ENCODE measurements around the gene SDHA.
"Not testable (repeated sequence)": the region's sequence is repeated elsewhere in the genome, so short reads cannot be mapped to it uniquely, and the experiment has no call there.

Gene SDHA

GRCh38 chr5:223791-224190 is 5.7 kb downstream of the SDHA start:
- DNase-seq = no peak

DNA sequence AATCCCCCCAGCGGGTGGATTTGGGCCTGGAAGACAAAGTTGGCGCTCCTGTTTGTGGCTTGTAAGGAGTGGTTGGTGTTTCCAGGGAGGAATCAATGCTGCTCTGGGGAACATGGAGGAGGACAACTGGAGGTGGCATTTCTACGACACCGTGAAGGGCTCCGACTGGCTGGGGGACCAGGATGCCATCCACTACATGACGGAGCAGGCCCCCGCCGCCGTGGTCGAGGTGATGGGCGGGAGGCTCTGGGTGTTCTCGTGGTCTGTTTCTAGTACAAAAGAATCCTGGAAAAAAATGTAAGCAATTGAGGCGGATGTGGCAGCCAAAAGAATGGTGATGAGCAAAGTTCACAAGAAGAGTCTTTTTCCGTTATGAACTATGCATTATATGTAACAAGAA is 7.2 kb downstream of the SDHA start:
- DNase-seq = no peak

- DNase-seq = not testable (repeated sequence)
These were observed 9.3 kb downstream of the SDHA start for GRCh38 chr5:227375-227774.

DNA sequence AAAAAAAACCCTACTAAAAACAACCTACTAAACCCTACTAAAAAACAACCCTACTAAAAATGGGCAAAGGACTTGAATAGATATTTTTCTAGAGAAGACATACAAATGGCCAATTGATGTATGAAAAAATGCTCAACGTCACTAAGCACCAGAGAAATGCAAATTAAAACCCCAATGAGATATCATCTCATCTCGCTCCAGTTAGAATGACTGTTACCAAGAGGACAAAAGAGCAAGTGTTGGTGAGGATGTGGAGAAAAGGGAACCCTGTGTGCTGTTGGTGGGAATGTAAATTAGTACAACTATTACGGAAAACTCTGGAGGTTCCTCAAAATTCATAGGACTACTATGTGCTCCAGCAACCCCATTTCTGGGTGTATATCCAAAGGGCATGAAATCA is 10.8 kb downstream of the SDHA start:
- no peak for DNase-seq

GRCh38 chr5:230711-231110 is 12.6 kb downstream of the SDHA start:
- DNase-seq = no peak

- no peak for DNase-seq
These were observed 13.5 kb downstream of the SDHA start for GRCh38 chr5:231661-232060.

DNA sequence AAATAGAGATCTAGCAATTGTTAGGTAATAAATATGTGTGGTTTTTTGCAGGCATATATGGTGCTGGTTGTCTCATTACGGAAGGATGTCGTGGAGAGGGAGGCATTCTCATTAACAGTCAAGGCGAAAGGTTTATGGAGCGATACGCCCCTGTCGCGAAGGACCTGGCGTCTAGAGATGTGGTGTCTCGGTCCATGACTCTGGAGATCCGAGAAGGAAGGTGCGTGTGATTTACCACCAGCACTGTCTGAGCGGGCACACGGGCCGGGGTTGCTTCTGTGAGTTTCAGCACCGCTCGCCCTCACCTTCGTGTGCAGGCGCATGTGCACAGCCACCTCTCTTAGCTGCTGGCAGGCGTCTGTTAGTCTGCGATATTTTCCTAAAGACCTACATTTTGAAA is 15.3 kb downstream of the SDHA start:
- DNase-seq = not testable (repeated sequence)

DNA sequence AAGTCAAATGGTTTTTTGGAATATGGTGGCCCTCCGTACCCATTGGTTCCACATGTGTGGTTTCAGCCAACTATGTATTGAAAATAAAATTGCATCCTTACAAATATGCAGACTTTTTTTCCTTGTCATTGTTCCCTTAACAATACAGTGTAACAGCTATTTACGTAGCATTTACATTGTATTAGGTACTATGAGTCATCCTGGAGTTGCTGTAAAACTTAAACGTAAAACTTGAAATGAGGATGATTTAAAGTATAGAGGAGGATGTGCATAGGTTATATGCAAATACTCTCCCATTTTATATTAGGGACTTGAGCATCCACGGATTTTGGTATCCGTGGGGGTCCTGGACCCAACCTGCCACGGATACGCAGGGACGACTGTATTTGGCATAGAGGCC is 16.3 kb downstream of the SDHA start:
- DNase-seq = no peak

GRCh38 chr5:235527-235926 is 17.4 kb downstream of the SDHA start:
- DNase-seq = not testable (repeated sequence)

DNA sequence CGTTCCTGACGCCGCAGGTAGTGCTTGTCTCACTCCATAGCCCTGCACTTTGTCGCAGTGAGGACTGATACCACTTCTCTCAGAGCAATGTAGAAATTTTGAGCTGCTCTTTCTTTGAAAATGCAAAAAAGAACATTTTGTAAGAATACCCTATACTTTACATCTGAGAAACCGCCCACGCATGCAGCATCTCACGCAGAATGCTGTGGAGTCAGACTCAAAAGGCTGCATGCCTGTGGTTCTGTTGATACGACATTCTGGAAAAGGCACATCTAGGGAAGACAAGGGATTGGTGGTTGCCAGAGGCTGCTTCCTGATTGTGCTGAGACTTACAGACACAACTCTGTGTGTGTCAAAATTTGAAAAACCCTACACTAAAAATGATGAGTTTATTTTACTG is 19.8 kb downstream of the SDHA start:
- not testable (repeated sequence) for DNase-seq

- DNase-seq = not testable (repeated sequence)
These were observed 22.4 kb downstream of the SDHA start for GRCh38 chr5:240550-240949.

DNA sequence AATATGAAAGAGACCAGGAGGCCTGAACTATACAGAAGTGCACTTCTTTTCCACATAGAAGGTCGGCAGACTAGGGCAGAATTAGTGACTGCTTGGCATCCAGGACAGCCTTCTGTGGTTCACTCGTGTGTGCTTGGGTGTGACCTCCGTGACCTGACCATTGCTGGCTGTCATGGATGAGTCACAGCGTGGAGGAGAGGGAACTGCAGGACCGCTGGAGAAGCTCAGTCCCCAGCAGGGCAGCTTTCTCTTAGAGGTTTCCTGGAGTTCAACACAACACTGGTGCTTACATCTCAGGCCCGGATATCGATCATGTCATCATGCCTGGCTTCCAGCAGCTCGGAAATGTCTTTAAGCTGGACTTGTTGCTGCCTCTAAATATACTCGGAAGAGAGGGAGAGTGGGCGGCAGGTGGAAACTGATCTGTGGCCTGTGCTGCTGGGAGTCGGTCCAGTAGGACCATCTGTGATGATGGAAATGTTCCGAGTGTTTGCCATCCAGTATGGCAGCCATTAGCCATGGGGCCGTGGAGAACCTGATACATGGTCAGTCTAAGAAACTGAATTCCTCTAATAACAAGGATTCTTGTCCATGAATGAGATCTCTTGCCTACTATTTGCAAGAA is 23.0 kb downstream of the SDHA start:
- DNase-seq = not testable (repeated sequence)

DNA sequence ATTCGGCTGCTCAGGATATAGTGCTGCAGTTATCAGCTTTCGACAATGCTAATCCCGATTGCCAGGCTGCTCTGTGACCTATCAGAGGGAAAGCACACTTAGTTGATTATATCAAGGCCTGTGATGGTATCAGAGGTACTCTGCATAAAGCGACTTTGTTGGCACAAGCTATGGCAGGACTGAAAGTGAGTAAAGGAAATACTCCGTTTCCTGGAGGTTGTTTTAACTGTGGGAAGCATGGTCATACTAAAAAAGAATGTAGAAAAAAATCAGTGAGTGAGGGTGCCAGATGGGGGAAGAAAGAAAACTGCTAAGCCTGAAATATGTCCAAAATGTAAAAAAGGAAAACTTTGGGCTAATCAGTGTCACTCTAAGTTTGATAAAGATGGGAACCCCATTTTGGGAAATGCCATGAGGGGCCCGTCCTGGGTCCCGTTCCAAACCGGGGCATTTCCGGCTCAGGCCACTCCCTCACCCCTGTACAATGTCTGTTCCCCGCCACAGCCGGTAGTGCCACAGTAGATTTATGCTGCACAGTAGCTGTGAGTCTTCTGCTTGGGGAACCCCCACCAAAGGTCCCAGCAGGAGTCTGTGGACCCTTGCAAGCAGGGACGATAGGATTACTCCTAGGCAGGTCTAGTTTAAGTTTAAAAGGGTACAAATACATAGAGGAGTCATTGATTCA is 25.7 kb downstream of the SDHA start:
- not testable (repeated sequence) for DNase-seq

GRCh38 chr5:245717-246116 is 27.6 kb downstream of the SDHA start:
- not testable (repeated sequence) for DNase-seq

DNA sequence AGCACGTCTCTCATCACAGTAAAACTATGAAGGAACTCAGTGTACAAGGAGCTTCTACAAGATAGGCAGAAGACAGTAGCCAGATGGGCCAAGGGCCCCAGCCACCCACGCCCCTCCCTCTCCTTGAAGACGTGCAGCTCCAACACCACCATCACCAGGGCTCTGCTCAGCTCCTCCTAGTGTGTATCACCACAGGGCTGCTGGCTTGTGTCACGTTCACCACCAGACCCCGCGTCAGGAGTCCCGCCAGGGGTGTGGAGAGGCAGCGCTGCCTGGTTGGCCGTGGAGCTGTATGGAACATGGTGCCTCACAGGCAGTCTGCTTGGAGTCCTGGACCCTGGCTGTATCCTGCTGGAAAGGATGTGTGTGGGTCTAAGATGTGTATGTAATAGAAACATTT is 32.3 kb downstream of the SDHA start:
- not testable (repeated sequence) for DNase-seq

GRCh38 chr5:251016-251415 is 32.9 kb downstream of the SDHA start:
- DNase-seq = not testable (repeated sequence)

GRCh38 chr5:251538-251937 is 33.4 kb downstream of the SDHA start:
- DNase-seq = not testable (repeated sequence)

DNA sequence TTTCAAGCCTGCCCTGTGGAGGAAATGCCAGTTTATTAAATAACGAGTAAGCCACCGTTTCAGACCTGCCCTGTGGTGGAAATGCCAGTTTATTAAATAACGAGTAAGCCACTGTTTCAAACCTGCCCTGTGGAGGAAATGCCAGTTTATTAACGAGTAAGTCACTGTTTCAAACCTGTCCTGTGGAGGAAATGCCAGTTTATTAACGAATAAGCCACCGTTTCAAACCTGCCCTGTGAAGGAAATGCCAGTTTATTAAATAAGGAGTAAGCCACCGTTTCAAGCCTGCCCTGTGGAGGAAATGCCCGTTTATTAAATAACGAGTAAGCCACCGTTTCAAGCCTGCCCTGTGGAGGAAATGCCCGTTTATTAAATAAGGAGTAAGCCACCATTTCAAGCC is 33.9 kb downstream of the SDHA start:
- DNase-seq = not testable (repeated sequence)

- no peak for DNase-seq
These were observed 34.4 kb downstream of the SDHA start for GRCh38 chr5:252546-252945.

- not testable (repeated sequence) for DNase-seq
These were observed 36.2 kb downstream of the SDHA start for GRCh38 chr5:254322-254721.

DNA sequence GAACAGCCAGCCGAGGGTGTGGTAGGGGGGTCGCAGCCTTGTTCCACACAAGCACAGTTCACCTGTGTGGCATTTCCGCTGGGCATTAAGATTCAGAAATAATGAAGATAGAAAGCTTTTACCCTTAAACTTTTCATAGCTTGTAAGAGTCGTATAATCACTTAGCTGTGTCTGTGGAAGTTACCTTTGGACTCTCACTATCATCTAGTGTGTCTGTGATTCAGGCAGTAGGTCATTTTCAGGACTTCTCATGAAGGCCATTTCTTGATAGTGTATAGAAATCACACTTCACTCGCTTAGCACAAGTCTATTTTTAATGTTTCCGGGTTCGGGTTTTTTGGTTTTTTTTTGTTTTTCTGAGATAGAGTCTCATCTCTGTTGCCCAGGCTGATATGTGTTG is 37.0 kb downstream of the SDHA start:
- DNase-seq = not testable (repeated sequence)

- DNase-seq = not testable (repeated sequence)
These were observed 38.2 kb downstream of the SDHA start for GRCh38 chr5:256347-256746.

DNA sequence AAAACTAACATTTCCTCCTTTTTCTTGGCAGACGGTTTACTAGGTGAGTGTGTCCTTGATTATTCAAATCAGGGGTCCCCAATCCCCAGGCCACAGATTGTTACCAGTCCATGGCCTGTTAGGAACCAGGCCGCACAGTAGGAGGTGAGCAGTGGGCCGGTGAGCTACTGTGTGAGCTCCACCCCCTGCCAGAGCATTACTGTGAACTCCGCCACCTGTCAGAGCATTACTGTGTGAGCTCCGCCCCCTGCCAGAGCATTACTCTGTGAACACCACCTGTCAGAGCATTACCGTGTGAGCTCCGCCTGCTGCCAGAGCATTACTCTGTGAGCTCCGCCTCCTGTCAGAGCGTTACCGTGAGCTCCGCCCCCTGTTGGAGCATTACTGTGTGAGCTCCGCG is 39.0 kb downstream of the SDHA start:
- DNase-seq = no peak

DNA sequence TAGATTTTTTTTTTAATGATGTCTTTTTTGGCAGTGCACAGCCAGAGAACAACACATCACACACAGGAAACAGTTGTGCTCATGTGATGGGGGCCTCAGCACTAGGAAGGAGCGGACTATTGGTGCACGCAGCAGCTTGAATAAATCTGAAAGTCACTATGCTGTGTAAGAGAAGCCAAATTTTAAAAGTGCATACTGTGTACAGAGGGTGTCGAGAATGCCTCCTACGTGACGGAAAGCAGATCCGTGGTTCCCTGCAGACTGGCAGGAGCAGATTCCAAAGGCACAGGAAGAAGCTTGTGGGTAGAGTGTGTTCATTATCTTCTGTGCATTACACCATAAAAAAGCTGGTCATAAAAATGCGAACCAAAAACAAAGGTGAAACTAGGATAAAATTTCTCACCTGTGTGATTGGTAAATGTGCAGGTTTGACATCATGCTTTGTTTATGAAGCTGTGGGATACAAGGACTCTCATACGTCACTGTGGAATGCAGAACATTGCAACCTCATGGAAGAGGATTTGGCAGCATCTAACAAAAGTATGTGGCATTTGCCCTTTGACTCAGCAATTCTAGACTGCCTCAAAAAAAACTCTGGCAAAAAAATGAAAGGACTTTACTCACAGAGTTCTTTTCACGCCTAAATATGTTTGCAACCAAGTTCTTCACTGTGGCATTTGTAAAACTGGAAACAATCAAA is 45.3 kb downstream of the SDHA start:
- not testable (repeated sequence) for DNase-seq

All from CD4-positive, alpha-beta T cell treated with Interleukin-10 for 1 hour (primary cell).